Mesenchymal stem cell (in vitro differentiated cells and primary cell): ENCODE measurements around the gene GATA2.

Source experiments
- DNase-seq: peaks from one replicate; pipeline ENCODE4 v3.0.0-alpha.2; 2013
- H2AFZ ChIP-seq: one replicate; pipeline ENCODE4 v1.6.1; 2013; ENCODE audit warnings: low read depth, mild to moderate bottlenecking, control low read depth, inconsistent platforms, low read length, moderate library complexity
- H2AK5ac ChIP-seq: 2 replicates; pipeline ENCODE4 v1.6.1; 2013; ENCODE audit warnings: low read length, moderate library complexity, mild to moderate bottlenecking, inconsistent platforms; ENCODE audit not compliant: severe bottlenecking
- H2BK120ac ChIP-seq: one replicate; pipeline ENCODE4 v1.6.1; 2013; ENCODE audit warnings: low read depth, mild to moderate bottlenecking, inconsistent platforms, low read length, moderate library complexity
- H2BK12ac ChIP-seq, 2 experiments: one replicate each; pipeline ENCODE4 v1.6.1; 2013; ENCODE audit warnings: inconsistent platforms in 2 of 2, low read length in 2 of 2, mild to moderate bottlenecking in 2 of 2, moderate library complexity in 2 of 2, control low read depth in 1 of 2
- H2BK15ac ChIP-seq: one replicate; pipeline ENCODE4 v1.6.1; 2013; ENCODE audit warnings: mild to moderate bottlenecking, low read depth, inconsistent platforms; ENCODE audit not compliant: poor library complexity, severe bottlenecking
- H2BK5ac ChIP-seq: 2 replicates; pipeline ENCODE4 v1.6.1; 2013; ENCODE audit warnings: low read depth, mild to moderate bottlenecking, low read length, control low read depth, inconsistent platforms; ENCODE audit not compliant: poor library complexity, severe bottlenecking
- H3K14ac ChIP-seq, 2 experiments: one replicate each; pipeline ENCODE4 v1.6.1; 2013; ENCODE audit warnings: inconsistent platforms in 2 of 2, low read length in 2 of 2, control low read depth in 1 of 2, mild to moderate bottlenecking in 1 of 2, moderate library complexity in 1 of 2
- H3K18ac ChIP-seq, 2 experiments: one replicate each; pipeline ENCODE4 v1.6.1; 2013; ENCODE audit warnings: inconsistent platforms in 2 of 2, low read length in 2 of 2, control low read depth in 1 of 2, low read depth in 1 of 2, mild to moderate bottlenecking in 1 of 2
- H3K23ac ChIP-seq, 2 experiments: one replicate each; pipeline ENCODE4 v1.6.1; 2013; ENCODE audit warnings: inconsistent platforms in 2 of 2, low read length in 2 of 2, mild to moderate bottlenecking in 2 of 2, moderate library complexity in 2 of 2, control low read depth in 1 of 2
- H3K27ac ChIP-seq: 2 replicates; pipeline ENCODE4 v1.5.1; 2013; ENCODE audit warnings: mild to moderate bottlenecking, moderate library complexity, low read length, control low read depth, inconsistent platforms; ENCODE audit not compliant: poor library complexity, severe bottlenecking
- H3K27me3 ChIP-seq, 2 experiments: 2 replicates each; pipeline versions ENCODE4 v1.6.1 to v1.7.0; 2013; ENCODE audit warnings: low read length in 2 of 2, mild to moderate bottlenecking in 2 of 2, moderate library complexity in 2 of 2, control low read depth in 1 of 2, inconsistent platforms in 1 of 2; ENCODE audit not compliant: control insufficient read depth in 1 of 2, insufficient read depth in 1 of 2
- H3K36me3 ChIP-seq, 2 experiments: 2 replicates each; pipeline versions ENCODE4 v1.6.1 to v1.7.0; 2013; ENCODE audit warnings: low read length in 2 of 2, control low read depth in 1 of 2, inconsistent platforms in 1 of 2, low read depth in 1 of 2, mild to moderate bottlenecking in 1 of 2; ENCODE audit not compliant: insufficient read depth in 2 of 2, control insufficient read depth in 1 of 2
- H3K4ac ChIP-seq, 2 experiments: one replicate each; pipeline ENCODE4 v1.6.1; 2013; ENCODE audit warnings: inconsistent platforms in 2 of 2, low read length in 2 of 2, mild to moderate bottlenecking in 2 of 2, moderate library complexity in 2 of 2, control low read depth in 1 of 2, low read depth in 1 of 2
- H3K4me1 ChIP-seq: 2 replicates; pipeline ENCODE4 v1.6.1; 2013; ENCODE audit warnings: low read depth, low read length, control low read depth; ENCODE audit not compliant: control insufficient read depth, insufficient read depth
- H3K4me2 ChIP-seq: 2 replicates; pipeline ENCODE4 v1.6.1; 2013; ENCODE audit warnings: low read length, mild to moderate bottlenecking, inconsistent platforms; ENCODE audit not compliant: poor library complexity, severe bottlenecking
- H3K4me3 ChIP-seq, 2 experiments: 2 replicates each; pipeline versions ENCODE4 v1.5.1 to v1.7.0; 2013; ENCODE audit warnings: low read length in 2 of 2, mild to moderate bottlenecking in 2 of 2, control low read depth in 1 of 2, low read depth in 1 of 2; ENCODE audit not compliant: insufficient read depth in 1 of 2
- H3K79me1 ChIP-seq: replicated peaks from 2 replicates; pipeline ENCODE4 v1.6.1; 2013; ENCODE audit warnings: mild to moderate bottlenecking, control low read depth, low read length, inconsistent platforms; ENCODE audit not compliant: poor library complexity, severe bottlenecking
- H3K9ac ChIP-seq: 2 replicates; pipeline ENCODE4 v1.7.0; 2013; ENCODE audit warnings: mild to moderate bottlenecking, low read length, moderate library complexity
- H3K9me3 ChIP-seq: 2 replicates; pipeline ENCODE4 v1.7.0; 2013; ENCODE audit warnings: mild to moderate bottlenecking, low read length; ENCODE audit not compliant: control insufficient read depth
- H4K8ac ChIP-seq: one replicate; pipeline ENCODE4 v1.6.1; 2013; ENCODE audit warnings: inconsistent platforms, mild to moderate bottlenecking, low read length, moderate library complexity
- H4K91ac ChIP-seq: one replicate; pipeline ENCODE4 v1.6.1; 2013; ENCODE audit warnings: mild to moderate bottlenecking, low read length, inconsistent platforms
- WGBS: methylation state at CpG from one replicate; pipeline ENCODE4 v1.1.7; 2013; ENCODE audit warnings: mixed read lengths; 5-methylcytosine and 5-hydroxymethylcytosine counted together

Gene GATA2

GRCh38 chr3:128473737-128474136 lies 19.3 kb downstream of the GATA2 start:
- WGBS, result 25% methylated on average over 4 of the region's 4 CpGs
- Histone ChIP-seq H2BK12ac (no peak overlapping the region), H3K23ac (no peak overlapping the region)

DNA sequence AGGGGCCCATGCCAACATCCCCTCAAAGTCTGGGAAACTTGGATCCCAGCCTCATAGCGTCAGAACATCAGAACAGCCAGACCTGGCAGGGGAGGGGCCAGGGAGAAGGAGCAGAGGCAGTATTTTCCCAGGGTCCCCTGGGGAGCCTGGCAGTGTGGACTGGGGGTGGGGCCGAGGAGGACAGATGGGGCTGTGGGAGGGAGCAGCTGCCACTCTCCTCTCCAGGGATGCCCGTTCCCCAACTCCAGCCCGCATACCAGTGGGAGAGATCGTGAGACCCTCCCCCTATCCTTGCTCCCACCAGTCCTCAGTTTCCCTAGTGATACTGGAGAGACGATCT lies 19.9 kb downstream of the GATA2 start:
- H3K4me2 ChIP-seq, result no peak overlapping the region
- H3K9ac ChIP-seq, result no peak overlapping the region
- no peak overlapping the region for H3K23ac ChIP-seq
- H3K4me3 ChIP-seq, result no peak overlapping the region
- no peak overlapping the region for H2BK120ac ChIP-seq
- no peak overlapping the region for H3K27ac ChIP-seq
- no peak overlapping the region for H4K8ac ChIP-seq
- H3K36me3 ChIP-seq, result no peaks in the 10 kb centered on the region
- H2BK12ac ChIP-seq, result no peak overlapping the region
- no peak overlapping the region for H3K14ac ChIP-seq
- DNase-seq, result no peak
- no peak overlapping the region for H2AK5ac ChIP-seq
- H2BK15ac ChIP-seq, result no peak overlapping the region
- H3K4ac ChIP-seq, result no peak overlapping the region
- WGBS, result 0% methylated on average over 2 of the region's 6 CpGs
- no peaks in the 10 kb centered on the region for H3K4me1 ChIP-seq
- no peak overlapping the region for H2BK5ac ChIP-seq
- H3K18ac ChIP-seq, result no peak overlapping the region
- peaks cover 9% of the 10 kb centered on the region for H3K9me3 ChIP-seq
- H4K91ac ChIP-seq, result no peak overlapping the region
- H2AFZ ChIP-seq, result no peak overlapping the region
- peaks cover 91 to 93% of the 10 kb centered on the region in 2 experiments for H3K27me3 ChIP-seq
- no peaks in the 10 kb centered on the region for H3K79me1 ChIP-seq

More at GRCh38 chr3:128473737-128474136, 19.3 kb downstream of the GATA2 start:
- Histone ChIP-seq H2BK120ac (no peak overlapping the region), H2BK5ac (no peak overlapping the region), H2AK5ac (no peak overlapping the region), H3K4me1 (no peaks in the 10 kb centered on the region), H3K4me2 (no peak overlapping the region), H3K14ac (no peak overlapping the region), H3K4me3 (no peak overlapping the region), H3K27ac (no peak overlapping the region), H2BK15ac (no peak overlapping the region), H3K79me1 (no peaks in the 10 kb centered on the region), H4K91ac (no peak overlapping the region), H3K4ac (no peak overlapping the region), H3K27me3 (peaks cover 93 to 95% of the 10 kb centered on the region in 2 experiments), H3K18ac (no peak overlapping the region), H3K36me3 (no peaks in the 10 kb centered on the region), H3K9me3 (peaks cover 9% of the 10 kb centered on the region), H4K8ac (no peak overlapping the region), H2AFZ (no peak overlapping the region), H3K9ac (no peak overlapping the region)
- no peak for DNase-seq

DNA sequence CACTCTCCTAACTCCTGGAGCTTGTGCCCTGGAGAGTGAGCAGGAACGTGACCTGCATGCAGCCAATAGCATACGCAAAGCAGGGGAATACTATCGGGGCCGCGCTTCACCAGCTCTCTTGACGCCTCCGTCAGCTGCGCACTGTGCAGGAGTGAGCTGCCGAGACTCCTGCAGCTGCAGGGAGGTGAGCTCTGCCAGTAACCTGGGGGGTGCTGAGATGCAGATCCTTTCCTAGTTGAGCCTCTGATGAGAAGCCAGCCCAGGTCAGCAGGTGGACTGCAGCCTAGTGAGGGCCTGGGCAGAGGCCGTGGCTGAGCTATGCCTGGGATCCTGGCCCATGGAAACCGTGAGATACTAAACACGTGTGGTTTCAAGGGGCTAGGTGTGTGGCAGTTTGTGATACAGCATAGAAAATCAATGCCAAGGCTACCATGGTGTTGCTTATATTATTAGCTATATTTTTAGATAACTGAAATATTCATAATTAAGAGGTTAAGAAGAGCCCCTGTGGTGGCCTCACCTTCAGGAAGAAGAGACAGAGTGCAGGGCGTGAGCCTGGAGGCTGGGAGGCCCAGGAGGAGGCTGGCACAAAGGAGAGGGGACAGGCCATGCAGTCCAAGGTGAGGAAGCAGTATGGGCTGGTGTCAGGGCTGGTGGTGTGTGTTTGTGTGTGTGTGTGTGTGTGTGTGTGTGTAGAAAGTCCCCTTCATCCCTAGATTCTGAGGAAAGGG lies 20.4 kb downstream of the GATA2 start:
- Histone ChIP-seq H3K9me3 (peaks cover 9% of the 10 kb centered on the region), H3K23ac (peak overlapping the region in 1 of 2 experiments; percentile 87), H2BK5ac (no peak overlapping the region), H2BK12ac (no peak overlapping the region), H4K8ac (no peak overlapping the region), H3K27ac (no peak overlapping the region), H3K4me3 (no peak overlapping the region), H2BK15ac (no peak overlapping the region), H3K27me3 (peaks cover 91 to 93% of the 10 kb centered on the region in 2 experiments), H3K36me3 (no peaks in the 10 kb centered on the region), H3K9ac (no peak overlapping the region), H3K4me1 (no peaks in the 10 kb centered on the region), H4K91ac (no peak overlapping the region), H3K14ac (no peak overlapping the region), H2BK120ac (no peak overlapping the region), H2AK5ac (no peak overlapping the region), H2AFZ (no peak overlapping the region), H3K4ac (no peak overlapping the region), H3K79me1 (no peaks in the 10 kb centered on the region), H3K18ac (no peak overlapping the region), H3K4me2 (no peak overlapping the region)
- WGBS, result 42% methylated on average over 11 of the region's 13 CpGs
- no peak for DNase-seq

GRCh38 chr3:128471720-128472119 lies 21.3 kb downstream of the GATA2 start:
- WGBS, result 59% methylated on average over 3 of the region's 3 CpGs
- Histone ChIP-seq H3K27me3 (peaks cover 91 to 93% of the 10 kb centered on the region in 2 experiments), H3K9me3 (peaks cover 9% of the 10 kb centered on the region), H4K91ac (no peak overlapping the region), H3K9ac (no peak overlapping the region), H2BK120ac (no peak overlapping the region), H3K4me1 (no peaks in the 10 kb centered on the region), H3K79me1 (no peaks in the 10 kb centered on the region), H3K23ac (no peak overlapping the region), H3K27ac (no peak overlapping the region), H2BK15ac (no peak overlapping the region), H3K36me3 (no peaks in the 10 kb centered on the region), H2AFZ (no peak overlapping the region), H4K8ac (no peak overlapping the region), H2BK5ac (no peak overlapping the region), H2AK5ac (no peak overlapping the region), H3K18ac (no peak overlapping the region), H3K4ac (no peak overlapping the region), H3K14ac (no peak overlapping the region), H3K4me3 (no peak overlapping the region), H2BK12ac (no peak overlapping the region), H3K4me2 (no peak overlapping the region)
- DNase-seq, result no peak
